Measurements from ENCODE around the gene ZIC3. TPM values are rescaled to one million over a fixed set of nuclear protein-coding genes. Genes with fewer than 3 reads are reported as not detected.

The ZIC3 gene
- total RNA-seq, 2 experiments from 2014 or later = not detected

DNA sequence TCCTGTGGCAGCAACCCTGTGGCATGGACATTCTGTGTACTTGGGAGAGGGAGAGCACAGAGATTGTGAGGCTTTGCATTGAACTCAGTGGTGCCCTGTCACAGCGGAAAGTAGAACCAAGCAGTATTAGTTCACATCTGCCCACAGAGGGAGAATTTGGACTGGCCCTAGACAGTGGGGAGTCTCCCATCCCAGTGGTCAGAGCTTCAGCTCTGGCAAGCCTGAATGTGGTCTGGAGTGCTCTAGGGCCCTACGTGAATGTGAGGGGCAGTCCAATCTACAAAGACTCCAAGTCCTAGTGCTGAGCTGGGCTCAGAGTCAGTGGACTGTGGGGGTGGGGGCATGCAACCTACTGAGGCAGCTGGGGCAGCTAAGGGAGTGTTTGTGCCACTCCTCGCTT, 34.8 kb downstream of the ZIC3 start:
- BruUV-seq (replicated peaks) = no TSS peak
- no peak for TF ChIP-seq EZH2phosphoT487 (IDR thresholded peaks at IDR 0.05; ENCODE audit: borderline replicate concordance, low read depth, low read length)
- TF ChIP-seq, protein P1, sequence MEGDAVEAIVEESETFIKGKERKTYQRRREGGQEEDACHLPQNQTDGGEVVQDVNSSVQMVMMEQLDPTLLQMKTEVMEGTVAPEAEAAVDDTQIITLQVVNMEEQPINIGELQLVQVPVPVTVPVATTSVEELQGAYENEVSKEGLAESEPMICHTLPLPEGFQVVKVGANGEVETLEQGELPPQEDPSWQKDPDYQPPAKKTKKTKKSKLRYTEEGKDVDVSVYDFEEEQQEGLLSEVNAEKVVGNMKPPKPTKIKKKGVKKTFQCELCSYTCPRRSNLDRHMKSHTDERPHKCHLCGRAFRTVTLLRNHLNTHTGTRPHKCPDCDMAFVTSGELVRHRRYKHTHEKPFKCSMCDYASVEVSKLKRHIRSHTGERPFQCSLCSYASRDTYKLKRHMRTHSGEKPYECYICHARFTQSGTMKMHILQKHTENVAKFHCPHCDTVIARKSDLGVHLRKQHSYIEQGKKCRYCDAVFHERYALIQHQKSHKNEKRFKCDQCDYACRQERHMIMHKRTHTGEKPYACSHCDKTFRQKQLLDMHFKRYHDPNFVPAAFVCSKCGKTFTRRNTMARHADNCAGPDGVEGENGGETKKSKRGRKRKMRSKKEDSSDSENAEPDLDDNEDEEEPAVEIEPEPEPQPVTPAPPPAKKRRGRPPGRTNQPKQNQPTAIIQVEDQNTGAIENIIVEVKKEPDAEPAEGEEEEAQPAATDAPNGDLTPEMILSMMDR (conservative IDR thresholded peaks at IDR 0.05; ENCODE audit: low read length) = no peak
- intact Hi-C loops (cut with micrococcal nuclease; ENCODE audit: unreplicated experiment) = no loop called here

More for the DNA sequence above, 34.8 kb downstream of the ZIC3 start:
- ChIA-PET CTCF (ENCODE audit: unreplicated experiment) (no interaction called here), POLR2A (no interaction called here)
- no peaks in the 10 kb centered on the region for H3K79me2 ChIP-seq (ENCODE audit: insufficient read depth, low read depth, low read length)
- DNase-seq (ENCODE audit: low spot score) = no peak
- H3K4me3 ChIP-seq (ENCODE audit: low read depth, low read length, poor library complexity, severe bottlenecking) = no peak overlapping the region
- no peak overlapping the region for H3K27ac ChIP-seq (ENCODE audit: low read depth, low read length, poor library complexity, severe bottlenecking)
- H3K4me2 ChIP-seq (ENCODE audit: low read length) = no peak overlapping the region
- no peaks in the 10 kb centered on the region for H3K4me1 ChIP-seq (ENCODE audit: insufficient read depth, low read length, poor library complexity, severe bottlenecking)
- H4K20me1 ChIP-seq (ENCODE audit: insufficient read depth, low read length) = no peaks in the 10 kb centered on the region
- H3K9me2 ChIP-seq (ENCODE audit: insufficient read depth, low read length) = no peaks in the 10 kb centered on the region
- H3K9me3 ChIP-seq (ENCODE audit: low read length) = no peaks in the 10 kb centered on the region
- H3K36me3 ChIP-seq (ENCODE audit: insufficient read depth, low read length) = no peaks in the 10 kb centered on the region
- no peak overlapping the region for H2AFZ ChIP-seq (ENCODE audit: low read length)

Small RNA genes lying within 50 kb of the gene (small RNA-seq; reads per million reads assigned to genes)
- gene RN7SL325P = not detected
